ENCODE measurements around the gene IFI6. TPM values are rescaled to one million over a fixed set of nuclear protein-coding genes. Genes with fewer than 3 reads are reported as not detected.

IFI6 gene
- total RNA-seq, 1 experiment from 2014 or later, result 4.3 TPM

GRCh38 chr1:27659497-27660299 lies 12.3 kb downstream of the IFI6 start:
- H3K14ac ChIP-seq (ENCODE audit: insufficient read depth, low read length), result peak overlapping the region; percentile 58; the same call in 1 of the 2 replicates
- no peak overlapping the region for H3K27ac Mint-ChIP-seq
- WGBS (ENCODE audit: extremely low coverage, insufficient read length, low lambda C conversion rate), result no CpG with 5 or more reads among the region's 78 CpGs

More at GRCh38 chr1:27659497-27660299, 12.3 kb downstream of the IFI6 start:
- Histone ChIP-seq H4K20me1 (ENCODE audit: control insufficient read depth, insufficient read depth, insufficient read length) (no peaks in the 10 kb centered on the region), H3K23ac (ENCODE audit: insufficient read length, low read depth, low read length) (no peak overlapping the region), H2AFZ (ENCODE audit: low read length) (no peak overlapping the region), H3K79me2 (ENCODE audit: insufficient read depth, low read length) (no peaks in the 10 kb centered on the region), H3T11ph (ENCODE audit: low read length) (no peak overlapping the region), H3K4me1 (ENCODE audit: insufficient read depth, low read length) (peaks cover 10% of the 10 kb centered on the region; the same call in 1 of the 2 replicates), H3K79me1 (ENCODE audit: insufficient read depth, low read depth, low read length, poor library complexity, severe bottlenecking) (no peaks in the 10 kb centered on the region), H3K23me2 (ENCODE audit: insufficient read length, low read depth, low read length, poor library complexity, severe bottlenecking) (peaks cover 7% of the 10 kb centered on the region), H2BK120ac (ENCODE audit: low read depth, low read length, poor library complexity, severe bottlenecking) (no peak overlapping the region), H2AK5ac (ENCODE audit: insufficient read length, low read length) (no peak overlapping the region), H3K27me3 (ENCODE audit: insufficient read depth, low read length) (no peaks in the 10 kb centered on the region), H2BK12ac (ENCODE audit: insufficient read length, low read depth, low read length) (no peak overlapping the region), H3K9me3 (ENCODE audit: control insufficient read depth, low read depth, low read length) (no peaks in the 10 kb centered on the region), H2BK5ac (ENCODE audit: insufficient read length, low read length) (no peak overlapping the region), H3K27ac (ENCODE audit: insufficient read length, low read depth, low read length) (no peak overlapping the region), H2BK20ac (ENCODE audit: low read depth, low read length, poor library complexity, severe bottlenecking) (no peak overlapping the region), H3K56ac (ENCODE audit: insufficient read length, low read depth, low read length) (no peak overlapping the region), H3K4me2 (ENCODE audit: insufficient read depth, insufficient read length, low read length) (peak overlapping the region; percentile 76), H2BK15ac (ENCODE audit: low read depth, low read length) (no peak overlapping the region), H3K9ac (ENCODE audit: extremely low read depth, insufficient read length, low read length) (no peak overlapping the region), H3K4ac (ENCODE audit: low read depth, low read length) (no peak overlapping the region), H4K8ac (replicated peaks; ENCODE audit: insufficient read length, low read depth, low read length) (no peak overlapping the region), H3K18ac (ENCODE audit: insufficient read length, low read depth, low read length) (peak overlapping the region; percentile 59), H4K91ac (ENCODE audit: insufficient read length, low read depth, low read length) (no peak overlapping the region), H4K5ac (ENCODE audit: insufficient read length, low read depth, low read length) (no peak overlapping the region)
- TF ChIP-seq CTCF (conservative IDR thresholded peaks at IDR 0.05), result no peak
- peak overlapping the region; percentile 70 to 82 for H3K4me3 Mint-ChIP-seq
- peaks cover 6% of the 10 kb centered on the region for H3K27me3 Mint-ChIP-seq (ENCODE audit: low read depth)
- DNase-seq, result peak; percentile 94
- H3K36me3 Mint-ChIP-seq (ENCODE audit: insufficient read depth in 1 of 3, low read depth in 3 of 3), result no peaks in the 10 kb centered on the region
- peaks cover 43 to 48% of the 10 kb centered on the region in 2 experiments for H3K4me1 Mint-ChIP-seq
- no peaks in the 10 kb centered on the region; a peak in 1 of 5 replicates for H3K9me3 Mint-ChIP-seq

All from H9 (cell line).